GM10847 (cell line): ENCODE data around the gene ALPI.

Experiments used
- POLR2A ChIP-seq: IDR thresholded peaks from 2 replicates; pipeline ENCODE4 v1.6.1; 2011; ENCODE audit not compliant: insufficient read length; ENCODE audit errors: extremely low read depth

Gene ALPI

GRCh38 chr2:232420073-232420454 is 35.9 kb upstream of the ALPI start:
- TF ChIP-seq POLR2A = no peak

DNA sequence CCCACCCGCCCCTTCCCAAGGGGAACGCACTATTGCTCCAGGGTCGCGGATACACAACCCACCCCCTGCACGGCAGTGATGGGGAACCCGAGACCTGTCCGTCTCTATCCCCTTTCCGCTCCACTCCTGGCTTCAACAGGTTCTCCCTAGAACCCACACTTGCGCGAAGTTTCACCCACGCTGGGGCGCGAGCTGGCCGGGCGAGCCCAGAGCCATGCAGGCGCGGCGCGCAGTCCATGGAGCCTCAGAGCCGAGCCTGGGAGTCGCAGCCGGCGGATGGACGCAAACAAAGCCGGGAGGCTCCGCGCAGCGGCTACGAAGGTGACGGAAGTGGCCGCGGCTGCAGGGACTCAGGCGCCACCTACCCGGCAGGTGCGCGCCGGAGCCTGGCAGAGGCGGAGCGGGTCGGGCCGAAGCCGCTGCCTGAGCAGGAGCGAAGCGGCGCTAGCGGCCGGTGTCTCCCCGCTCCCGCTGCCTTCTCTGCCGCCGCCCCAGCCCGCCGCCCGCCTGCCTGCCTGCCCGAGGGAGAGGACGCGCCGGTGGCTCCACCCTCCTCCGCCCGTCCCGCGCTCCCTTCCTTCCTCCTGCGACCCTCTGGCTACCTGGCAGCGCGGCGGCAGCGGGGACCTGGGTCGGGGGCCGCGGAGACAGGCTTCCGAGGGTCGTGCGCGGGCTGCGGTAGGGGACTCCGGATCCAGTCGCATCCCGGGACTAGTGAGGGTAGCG is 35.3 kb upstream of the ALPI start:
- TF ChIP-seq POLR2A = no peak

GRCh38 chr2:232421189-232421785 is 34.7 kb upstream of the ALPI start:
- no peak for TF ChIP-seq POLR2A

GRCh38 chr2:232422051-232422450 is 33.9 kb upstream of the ALPI start:
- no peak for TF ChIP-seq POLR2A

GRCh38 chr2:232431705-232432590 is 24.0 kb upstream of the ALPI start:
- TF ChIP-seq POLR2A = no peak

- no peak for TF ChIP-seq POLR2A
Observed at GRCh38 chr2:232432598-232433184, 23.3 kb upstream of the ALPI start.

GRCh38 chr2:232434091-232434490 is 21.9 kb upstream of the ALPI start:
- TF ChIP-seq POLR2A = no peak

- no peak for TF ChIP-seq POLR2A
Observed at GRCh38 chr2:232434563-232435374, 21.2 kb upstream of the ALPI start.

GRCh38 chr2:232435375-232435648 is 20.6 kb upstream of the ALPI start:
- no peak for TF ChIP-seq POLR2A

- no peak for TF ChIP-seq POLR2A
Observed at GRCh38 chr2:232435805-232436204, 20.1 kb upstream of the ALPI start.

DNA sequence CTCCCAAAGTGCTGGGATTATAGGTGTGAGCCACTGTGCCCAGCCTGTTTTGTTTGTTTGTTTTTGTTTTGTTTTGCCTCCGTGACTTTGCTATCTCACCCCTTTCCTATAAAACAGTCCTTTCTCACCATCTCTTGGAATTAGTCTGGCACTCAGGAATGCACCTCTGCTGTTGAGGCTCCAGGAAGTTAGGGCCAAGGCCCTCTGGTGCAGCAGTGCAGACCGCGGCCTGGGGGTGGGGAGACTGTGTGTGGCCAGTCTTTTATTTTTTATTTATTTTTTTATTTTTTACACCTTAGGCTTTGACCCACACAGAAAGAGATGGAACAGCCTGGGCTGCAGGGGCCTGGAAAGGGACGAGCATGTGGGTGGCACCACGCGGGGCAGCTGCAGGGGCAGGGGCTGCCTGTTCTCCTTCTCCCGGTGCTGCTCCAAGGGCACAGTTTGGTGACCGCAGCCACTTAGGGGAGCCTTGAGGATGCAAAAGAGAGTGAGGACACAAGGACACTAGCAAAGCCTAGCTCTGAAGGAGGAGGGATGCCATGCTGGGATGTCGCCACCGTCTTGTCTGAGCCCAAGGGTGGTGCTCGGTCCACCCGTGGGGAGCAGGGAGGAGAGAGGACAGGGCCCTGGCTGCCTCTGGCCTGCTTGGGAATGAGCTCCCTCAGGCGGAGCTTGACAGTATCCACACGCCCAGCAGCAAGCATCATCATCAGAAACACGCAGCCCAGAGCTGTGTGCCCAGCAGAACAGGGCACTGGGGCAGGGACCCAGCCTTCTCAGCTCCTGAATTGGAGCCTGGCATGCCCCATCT is 19.4 kb upstream of the ALPI start:
- no peak for TF ChIP-seq POLR2A

DNA sequence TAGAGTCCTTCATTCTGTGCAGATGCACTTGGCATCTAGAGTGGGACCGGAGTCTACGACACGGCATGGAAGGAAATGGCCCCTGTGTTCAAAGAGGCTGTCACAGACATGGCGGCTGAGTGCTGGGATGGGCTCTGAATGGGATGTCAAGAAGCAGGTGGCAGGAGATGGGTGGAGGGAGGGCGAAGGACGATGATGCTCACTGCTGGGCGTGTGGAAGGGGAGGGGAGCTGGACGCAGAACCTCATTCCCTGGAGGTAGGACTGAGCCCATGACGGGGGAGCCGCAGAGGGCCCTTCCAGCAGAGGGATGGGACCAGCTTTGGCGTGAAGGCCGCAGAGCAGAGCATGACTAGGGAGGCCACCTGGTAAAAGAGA is 18.8 kb upstream of the ALPI start:
- no peak for TF ChIP-seq POLR2A

DNA sequence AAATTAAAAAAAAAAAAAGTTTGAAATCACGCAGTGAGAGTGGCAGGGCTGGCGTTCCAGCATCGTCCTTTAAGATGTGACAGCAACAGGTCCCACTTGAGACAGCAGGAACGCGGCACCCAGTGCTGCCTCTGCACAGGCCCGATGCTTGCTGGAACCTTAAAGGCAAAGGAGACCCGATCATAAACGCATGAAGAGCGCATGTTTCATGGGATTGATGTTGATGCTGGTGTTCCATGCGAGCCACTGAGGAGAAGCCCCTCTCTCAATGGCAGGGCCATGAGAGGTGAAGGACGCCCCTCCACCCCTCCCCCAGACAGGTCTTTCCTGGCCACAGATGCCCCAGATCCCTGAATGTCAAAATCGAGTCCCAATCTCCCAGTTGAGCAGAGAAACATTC is 17.9 kb upstream of the ALPI start:
- TF ChIP-seq POLR2A = no peak
